ENCODE measurements around the gene OR2B2.

The OR2B2 gene

DNA sequence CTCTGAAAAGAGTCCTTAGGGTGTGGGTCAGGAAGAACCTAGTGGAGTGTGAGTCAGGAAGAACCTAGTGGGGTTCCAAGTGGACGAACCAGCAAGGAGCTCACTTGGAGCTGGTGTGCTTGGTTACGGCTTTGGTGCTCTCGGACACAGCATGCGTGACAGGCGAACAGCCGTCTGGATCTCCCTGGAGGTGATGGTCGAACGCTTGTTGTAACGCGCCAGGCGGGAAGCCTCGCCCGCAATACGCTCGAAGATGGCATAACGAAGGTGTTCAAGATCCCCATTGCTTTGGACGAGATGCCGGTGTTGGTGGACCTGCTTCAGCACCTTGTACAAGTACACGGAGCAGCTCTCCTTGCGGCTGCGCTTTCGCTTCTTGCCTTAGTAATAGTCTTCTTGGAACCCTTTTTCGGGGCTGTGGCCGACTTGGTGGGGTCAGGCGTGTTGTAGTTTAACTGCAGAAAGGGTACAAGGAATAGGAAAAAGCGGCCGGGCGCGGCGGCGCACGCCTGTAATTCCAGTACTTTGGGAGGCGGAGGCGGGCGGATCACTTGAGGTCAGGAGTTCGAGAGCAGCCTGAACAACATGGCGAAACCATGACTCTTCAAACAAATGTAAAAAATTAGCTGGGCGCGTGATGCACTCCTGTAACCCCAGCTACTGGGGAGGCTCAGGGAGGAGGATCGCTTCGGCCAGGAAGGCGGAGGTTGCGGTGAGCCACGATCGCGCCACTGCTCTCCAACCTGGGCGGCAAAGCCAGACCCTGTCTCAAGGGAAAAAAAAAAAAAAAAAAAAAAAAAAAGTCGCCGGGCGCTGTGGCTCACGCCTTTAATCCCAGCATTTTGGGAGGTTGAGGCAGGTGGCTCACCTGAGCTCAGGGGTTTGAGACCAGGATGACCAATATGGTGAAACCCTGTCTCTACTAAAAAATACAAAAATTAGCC lies 48.0 kb downstream of the OR2B2 start:
- Histone ChIP-seq H3K9me3 (ENCODE audit: control insufficient read depth, insufficient read depth, low read length) (no peaks in the 10 kb centered on the region), H3K36me3 (ENCODE audit: control insufficient read depth, insufficient read depth, low read length) (no peaks in the 10 kb centered on the region), H3K9ac (ENCODE audit: low read depth, low read length) (no peak overlapping the region), H3K4me1 (ENCODE audit: control insufficient read depth, insufficient read depth, low read length) (peaks cover 6% of the 10 kb centered on the region), H3K4me3 (ENCODE audit: low read depth, low read length) (peak overlapping the region; percentile 89), H3K27me3 (ENCODE audit: control insufficient read depth, insufficient read depth, low read length) (no peaks in the 10 kb centered on the region)

DNA sequence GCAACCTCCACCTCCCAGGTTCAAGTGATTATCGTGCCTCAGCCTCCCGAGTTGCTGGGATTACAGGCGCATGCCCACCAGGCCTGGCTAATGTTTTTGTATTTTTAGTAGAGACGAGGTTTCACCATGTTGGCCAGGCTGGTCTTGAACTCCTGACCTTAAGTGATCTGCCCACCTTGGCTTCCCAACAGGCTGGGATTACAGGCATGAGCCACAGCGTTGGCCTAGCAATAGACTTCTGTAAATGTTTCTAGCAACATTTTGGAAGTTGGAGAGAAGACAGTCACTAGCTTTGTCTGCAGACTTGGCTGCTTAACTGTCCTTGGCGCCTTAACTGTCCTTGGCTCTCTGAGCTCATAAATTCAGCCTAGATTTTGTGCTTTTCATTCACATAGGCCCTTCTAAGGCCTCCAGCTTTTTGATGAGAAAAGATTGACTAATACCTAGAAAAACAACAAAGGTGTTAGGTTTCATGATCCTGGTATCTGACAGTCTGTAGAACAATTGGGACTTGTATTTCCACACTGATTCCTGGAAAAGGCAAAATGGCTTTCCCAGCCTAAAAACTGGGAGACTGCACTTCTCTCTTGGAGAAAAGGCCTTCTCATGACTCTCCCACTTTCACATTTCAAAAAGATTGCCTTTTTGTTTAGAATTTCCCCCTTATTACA lies 49.7 kb downstream of the OR2B2 start:
- Histone ChIP-seq H3K9ac (ENCODE audit: low read depth, low read length) (no peak overlapping the region), H3K27me3 (ENCODE audit: control insufficient read depth, insufficient read depth, low read length) (no peaks in the 10 kb centered on the region), H3K4me1 (ENCODE audit: control insufficient read depth, insufficient read depth, low read length) (no peaks in the 10 kb centered on the region), H3K4me3 (ENCODE audit: low read depth, low read length) (no peak overlapping the region), H3K9me3 (ENCODE audit: control insufficient read depth, insufficient read depth, low read length) (no peaks in the 10 kb centered on the region), H3K36me3 (ENCODE audit: control insufficient read depth, insufficient read depth, low read length) (no peaks in the 10 kb centered on the region)

DNA sequence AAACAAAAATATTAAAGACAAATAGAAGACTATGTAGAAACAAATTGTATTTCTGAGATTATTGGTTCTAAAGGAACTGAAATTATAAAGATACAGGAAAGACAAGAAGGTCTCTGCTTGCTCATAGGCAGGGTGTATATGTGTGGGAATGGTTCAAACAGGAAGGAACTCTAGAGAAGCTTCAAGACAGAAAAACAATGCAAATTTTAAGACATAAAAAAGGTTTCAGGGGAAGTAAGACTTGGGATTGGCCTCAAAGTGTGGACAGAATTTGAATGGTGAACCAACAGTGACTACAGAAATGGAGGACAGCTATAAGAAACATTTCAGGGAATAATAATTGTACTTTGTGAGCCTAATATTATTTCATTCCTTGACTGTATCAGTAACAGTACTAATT lies 50.3 kb downstream of the OR2B2 start:
- no peak overlapping the region for H3K4me3 ChIP-seq (ENCODE audit: low read depth, low read length)
- no peaks in the 10 kb centered on the region for H3K4me1 ChIP-seq (ENCODE audit: control insufficient read depth, insufficient read depth, low read length)
- H3K9me3 ChIP-seq (ENCODE audit: control insufficient read depth, insufficient read depth, low read length) = no peaks in the 10 kb centered on the region
- no peaks in the 10 kb centered on the region for H3K27me3 ChIP-seq (ENCODE audit: control insufficient read depth, insufficient read depth, low read length)
- no peaks in the 10 kb centered on the region for H3K36me3 ChIP-seq (ENCODE audit: control insufficient read depth, insufficient read depth, low read length)
- H3K9ac ChIP-seq (ENCODE audit: low read depth, low read length) = no peak overlapping the region

DNA sequence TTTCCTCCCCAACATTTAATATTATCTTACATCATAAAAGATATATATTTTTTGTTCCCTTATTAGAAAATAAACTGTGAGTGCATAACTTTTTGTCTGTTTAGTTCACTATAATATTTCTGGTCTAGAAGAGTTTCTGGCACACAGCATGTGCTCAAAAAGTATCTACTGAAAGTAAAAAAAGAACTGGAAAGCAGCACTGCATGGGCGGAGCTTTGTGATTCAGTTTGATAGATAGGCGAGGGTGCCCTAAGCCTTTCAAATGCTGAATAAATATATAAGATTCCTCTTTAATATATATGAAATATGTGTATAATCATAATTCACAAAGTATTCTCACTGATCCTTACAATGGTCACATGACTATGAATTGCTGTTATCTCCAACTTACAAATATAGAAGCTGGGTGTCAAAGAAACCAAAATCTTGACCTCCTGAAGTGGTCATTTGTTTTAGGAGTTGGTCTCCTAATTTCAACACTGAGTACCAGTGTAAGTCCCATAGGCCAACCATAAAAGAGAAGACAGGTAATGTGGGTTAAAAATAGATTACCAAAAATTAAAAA lies 50.8 kb downstream of the OR2B2 start:
- H3K4me1 ChIP-seq (ENCODE audit: control insufficient read depth, insufficient read depth, low read length) = no peaks in the 10 kb centered on the region
- H3K9me3 ChIP-seq (ENCODE audit: control insufficient read depth, insufficient read depth, low read length) = no peaks in the 10 kb centered on the region
- H3K27me3 ChIP-seq (ENCODE audit: control insufficient read depth, insufficient read depth, low read length) = no peaks in the 10 kb centered on the region
- H3K36me3 ChIP-seq (ENCODE audit: control insufficient read depth, insufficient read depth, low read length) = no peaks in the 10 kb centered on the region
- no peak overlapping the region for H3K4me3 ChIP-seq (ENCODE audit: low read depth, low read length)
- H3K9ac ChIP-seq (ENCODE audit: low read depth, low read length) = no peak overlapping the region
